K562 (cell line): ENCODE results near the gene TMEM242. TPM values are rescaled to one million over a fixed set of nuclear protein-coding genes. Genes with fewer than 3 reads are reported as not detected.

Experiments used
- ARID3B ChIP-seq: fragments of 250-450 bp; sonication (Bioruptor Pico); IDR thresholded peaks from 2 replicates; pipeline ENCODE4 v1.4.0; 2020; ENCODE audit warnings: borderline replicate concordance
- C11orf30 ChIP-seq: fragments of 450-650 bp; IDR thresholded peaks from 2 replicates; pipeline ENCODE4 v1.6.1; 2016; ENCODE audit warnings: low read depth, mild to moderate bottlenecking
- CREB1 ChIP-seq, 2 experiments: sonication (generic) in 1 of 2; formaldehyde crosslinking in 1 of 2; IDR thresholded peaks; 2 replicates each; pipeline versions ENCODE4 v1.6.1 to v1.8.0; 2012 to 2022; ENCODE audit warnings: inconsistent platforms in 1 of 2, mild to moderate bottlenecking in 1 of 2, missing genetic modification reagents in 1 of 2, moderate library complexity in 1 of 2
- HMG20B ChIP-seq: fragments of 250-450 bp; sonication (Bioruptor Pico); IDR thresholded peaks from 2 replicates; pipeline ENCODE4 v1.5.0; 2021; ENCODE audit warnings: mild to moderate bottlenecking
- KHSRP ChIP-seq: fragments of 450-650 bp; IDR thresholded peaks from 2 replicates; pipeline ENCODE4 v1.6.1; 2017
- KLF1 ChIP-seq: fragments of 450-650 bp; IDR thresholded peaks from 2 replicates; pipeline ENCODE4 v1.6.1; 2016; ENCODE audit warnings: missing genetic modification characterization, missing compliant biosample characterization
- MEF2A ChIP-seq: IDR thresholded peaks from 2 replicates; pipeline ENCODE4 v1.6.1; 2011; ENCODE audit warnings: low read depth, mild to moderate bottlenecking, low read length, moderate library complexity; ENCODE audit not compliant: control insufficient read depth
- MEF2D ChIP-seq: conservative IDR thresholded peaks from 2 replicates; pipeline ENCODE4 v1.6.1; 2016; ENCODE audit warnings: low read depth, missing genetic modification characterization, missing compliant biosample characterization
- MXI1 ChIP-seq: IDR thresholded peaks from 2 replicates; pipeline ENCODE4 v1.6.1; 2011; ENCODE audit warnings: low read depth, mild to moderate bottlenecking, improper control_type of control experiment, low read length
- NCOA6 ChIP-seq: fragments of 450-650 bp; IDR thresholded peaks from 2 replicates; pipeline ENCODE4 v1.6.1; 2017; ENCODE audit warnings: mild to moderate bottlenecking
- RBM34 ChIP-seq: fragments of 200-400 bp; formaldehyde crosslinking; IDR thresholded peaks from 2 replicates; pipeline ENCODE4 v1.6.1; 2018; ENCODE audit warnings: low read length, borderline replicate concordance; ENCODE audit not compliant: insufficient read depth
- SNIP1 ChIP-seq: fragments of 450-650 bp; IDR thresholded peaks from 2 replicates; pipeline ENCODE4 v1.7.1; 2017; ENCODE audit warnings: low read depth, mild to moderate bottlenecking
- ZBTB1 ChIP-seq: sonication (generic); formaldehyde crosslinking; IDR thresholded peaks from 2 replicates; pipeline ENCODE4 v1.8.1; 2023; ENCODE audit warnings: missing genetic modification reagents, low read depth, mild to moderate bottlenecking, borderline replicate concordance
- ZNF277 ChIP-seq: fragments of 250-450 bp; sonication (Bioruptor Pico); IDR thresholded peaks from 2 replicates; pipeline ENCODE4 v1.8.0; 2022; ENCODE audit warnings: inconsistent platforms, mild to moderate bottlenecking, moderate library complexity, borderline replicate concordance
- ZNF592 ChIP-seq: fragments of 450-650 bp; IDR thresholded peaks from 2 replicates; pipeline ENCODE4 v1.6.1; 2017; ENCODE audit warnings: antibody characterized with exemption, mild to moderate bottlenecking
- polyA plus RNA-seq, 8 experiments: library from polyadenylated mRNA; depleted of rRNA in 4 of 8; stranded (reverse) in 5 of 8; unstranded in 3 of 8; fragments of >200 nt; fragmentation: Nextera tagmentation in 2 of 8; fragmentation: Illumina TruSeq in 1 of 8; extraction: Ambion mirVana in 2 of 8; extraction: Trizol in 1 of 8; gene quantifications; 2 replicates each; pipeline versions ENCODE4 v1.2.1 to v1.2.3, GENCODE V29; 2011 to 2014; ENCODE audit warnings: inconsistent platforms in 1 of 8, missing spikeins in 1 of 8
- total RNA-seq, 7 experiments: library from RNA; depleted of rRNA in 6 of 7; stranded (reverse); fragments of >200 nt in 6 of 7; fragmentation: Illumina TruSeq in 2 of 7; extraction: Trizol in 2 of 7; gene quantifications; 2 replicates each; pipeline versions ENCODE4 v1.2.1 to v1.2.3, GENCODE V29; 2011 to 2021; ENCODE audit warnings: low replicate concordance in 1 of 7
- TF ChIP-seq, protein P1 (sequence below): fragments of 450-650 bp; formaldehyde crosslinking; IDR thresholded peaks from 2 replicates; pipeline ENCODE4 v1.4.0; 2020; ENCODE audit warnings: mild to moderate bottlenecking, moderate library complexity
- TF ChIP-seq, protein P2 (sequence below): fragments of 250-450 bp; sonication (Bioruptor Pico); IDR thresholded peaks from 2 replicates; pipeline ENCODE4 v1.8.0; 2021; ENCODE audit warnings: mild to moderate bottlenecking, moderate library complexity

Gene TMEM242
- total and polyA plus RNA-seq, 9 of the 15 experiments (the other 6 are each of a cell fraction or from before 2014, with no cell fraction given) = 9.5 to 35.3 (median 16.5) TPM

DNA sequence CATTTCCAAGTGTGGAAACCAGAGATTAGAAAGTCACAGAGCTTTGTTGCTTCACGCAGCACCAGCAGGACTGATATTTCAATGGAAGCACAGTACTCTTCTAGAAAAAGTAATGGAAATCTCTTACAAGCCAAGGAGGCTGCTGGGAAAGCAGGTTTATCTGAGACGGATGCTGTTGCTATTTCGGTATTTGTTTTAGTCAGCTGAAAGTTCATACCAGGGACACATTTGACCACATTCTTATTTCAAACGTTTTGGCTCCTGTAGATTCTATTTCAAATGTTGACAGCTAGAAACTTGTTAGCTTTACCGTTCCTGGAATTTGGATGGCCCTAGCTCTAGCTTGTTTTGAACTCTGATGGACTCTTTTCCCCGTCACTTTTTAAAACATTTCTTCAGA lies 3.7 kb upstream of the TMEM242 start (continued):
- TF ChIP-seq, protein P1, sequence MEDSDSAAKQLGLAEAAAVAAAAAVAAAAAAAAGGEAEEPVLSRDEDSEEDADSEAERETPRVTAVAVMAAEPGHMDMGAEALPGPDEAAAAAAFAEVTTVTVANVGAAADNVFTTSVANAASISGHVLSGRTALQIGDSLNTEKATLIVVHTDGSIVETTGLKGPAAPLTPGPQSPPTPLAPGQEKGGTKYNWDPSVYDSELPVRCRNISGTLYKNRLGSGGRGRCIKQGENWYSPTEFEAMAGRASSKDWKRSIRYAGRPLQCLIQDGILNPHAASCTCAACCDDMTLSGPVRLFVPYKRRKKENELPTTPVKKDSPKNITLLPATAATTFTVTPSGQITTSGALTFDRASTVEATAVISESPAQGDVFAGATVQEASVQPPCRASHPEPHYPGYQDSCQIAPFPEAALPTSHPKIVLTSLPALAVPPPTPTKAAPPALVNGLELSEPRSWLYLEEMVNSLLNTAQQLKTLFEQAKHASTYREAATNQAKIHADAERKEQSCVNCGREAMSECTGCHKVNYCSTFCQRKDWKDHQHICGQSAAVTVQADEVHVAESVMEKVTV (CRISPR knock-in tag) = no peak
- TF ChIP-seq MXI1 = no peak
- TF ChIP-seq KHSRP = no peak
- peak; percentile 32; the same call in 1 of the 2 replicates for TF ChIP-seq MEF2A
- no peak for TF ChIP-seq RBM34
- TF ChIP-seq ZBTB1 (CRISPR knock-in tag) = no peak
- no peak for TF ChIP-seq CREB1 (IDR thresholded peaks at IDR 0.05)
- TF ChIP-seq CREB1 (CRISPR knock-in tag; IDR thresholded peaks at IDR 0.05) = no peak
- no peak for TF ChIP-seq ARID3B (CRISPR knock-in tag)
- TF ChIP-seq NCOA6 = no peak
- TF ChIP-seq ZNF277 (CRISPR knock-in tag) = no peak
- TF ChIP-seq, protein P2, sequence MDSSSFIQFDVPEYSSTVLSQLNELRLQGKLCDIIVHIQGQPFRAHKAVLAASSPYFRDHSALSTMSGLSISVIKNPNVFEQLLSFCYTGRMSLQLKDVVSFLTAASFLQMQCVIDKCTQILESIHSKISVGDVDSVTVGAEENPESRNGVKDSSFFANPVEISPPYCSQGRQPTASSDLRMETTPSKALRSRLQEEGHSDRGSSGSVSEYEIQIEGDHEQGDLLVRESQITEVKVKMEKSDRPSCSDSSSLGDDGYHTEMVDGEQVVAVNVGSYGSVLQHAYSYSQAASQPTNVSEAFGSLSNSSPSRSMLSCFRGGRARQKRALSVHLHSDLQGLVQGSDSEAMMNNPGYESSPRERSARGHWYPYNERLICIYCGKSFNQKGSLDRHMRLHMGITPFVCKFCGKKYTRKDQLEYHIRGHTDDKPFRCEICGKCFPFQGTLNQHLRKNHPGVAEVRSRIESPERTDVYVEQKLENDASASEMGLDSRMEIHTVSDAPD (CRISPR knock-in tag) = no peak
- no peak for TF ChIP-seq C11orf30
- TF ChIP-seq HMG20B = no peak
- TF ChIP-seq MEF2D (tag) = 0 out of 2 replicates have a peak, but pooled peaks have one; percentile 46
- TF ChIP-seq ZNF592 = no peak
- no peak for TF ChIP-seq KLF1 (tag)
- TF ChIP-seq SNIP1 = no peak
